ENCODE results near the gene CEP89. TPM values are rescaled to one million over a fixed set of nuclear protein-coding genes. Genes with fewer than 3 reads are reported as not detected.

The CEP89 gene
- total and polyA plus RNA-seq, 7 donors, result 3.7 to 17.5 (median 11.1) TPM

- intact Hi-C loops (cut with DNase I), result no loop called here
- H3K36me3 ChIP-seq, result no peaks in the 10 kb centered on the region
- no peak overlapping the region for H3K27ac ChIP-seq
- 89 to 92% methylated on average over 19 of the region's 19 CpGs for WGBS, 2 donors
- no peak for DNase-seq
- no peaks in the 10 kb centered on the region for H3K27me3 ChIP-seq
- no peak for TF ChIP-seq CTCF (IDR thresholded peaks at IDR 0.05)
- TF ChIP-seq EP300 (IDR thresholded peaks at IDR 0.05), result no peak
- no peak for TF ChIP-seq POLR2AphosphoS5 (IDR thresholded peaks at IDR 0.05)
- no peak for TF ChIP-seq POLR2A (IDR thresholded peaks at IDR 0.05)
- no peaks in the 10 kb centered on the region for H3K4me1 ChIP-seq
- H3K4me3 ChIP-seq, result no peak overlapping the region
- no peaks in the 10 kb centered on the region for H3K9me3 ChIP-seq
These were observed 109.6 kb downstream of the CEP89 start for GRCh38 chr19:32862173-32862572.

GRCh38 chr19:32861596-32861995 is 110.2 kb downstream of the CEP89 start:
- Histone ChIP-seq H3K27ac (no peak overlapping the region), H3K27me3 (no peaks in the 10 kb centered on the region), H3K4me3 (no peak overlapping the region), H3K4me1 (no peaks in the 10 kb centered on the region), H3K36me3 (no peaks in the 10 kb centered on the region), H3K9me3 (no peaks in the 10 kb centered on the region)
- intact Hi-C loops (cut with DNase I), result no loop called here
- 98 to 99% methylated on average over 3 of the region's 3 CpGs for WGBS, 2 donors
- TF ChIP-seq POLR2A (IDR thresholded peaks at IDR 0.05) (no peak), POLR2AphosphoS5 (IDR thresholded peaks at IDR 0.05) (no peak), EP300 (IDR thresholded peaks at IDR 0.05) (no peak), CTCF (IDR thresholded peaks at IDR 0.05) (no peak)
- no peak for DNase-seq

- Histone ChIP-seq H3K27ac (no peak overlapping the region), H3K4me1 (no peaks in the 10 kb centered on the region), H3K27me3 (no peaks in the 10 kb centered on the region), H3K36me3 (no peaks in the 10 kb centered on the region), H3K4me3 (no peak overlapping the region), H3K9me3 (no peaks in the 10 kb centered on the region)
- no peak for TF ChIP-seq CTCF (IDR thresholded peaks at IDR 0.05)
- no peak for TF ChIP-seq POLR2A (IDR thresholded peaks at IDR 0.05)
- TF ChIP-seq POLR2AphosphoS5 (IDR thresholded peaks at IDR 0.05), result no peak
- no peak for TF ChIP-seq EP300 (IDR thresholded peaks at IDR 0.05)
- no peak for DNase-seq
- WGBS, 2 donors, result 94 to 96% methylated on average over 19 of the region's 19 CpGs
- intact Hi-C loops (cut with DNase I), result no loop called here
These were observed 112.2 kb downstream of the CEP89 start for GRCh38 chr19:32859591-32859990.

- no peaks in the 10 kb centered on the region for H3K9me3 ChIP-seq
- 93 to 94% methylated on average over 10 of the region's 10 CpGs for WGBS, 2 donors
- no peaks in the 10 kb centered on the region for H3K4me1 ChIP-seq
- H3K4me3 ChIP-seq, result no peak overlapping the region
- H3K27me3 ChIP-seq, result no peaks in the 10 kb centered on the region
- TF ChIP-seq POLR2A (IDR thresholded peaks at IDR 0.05), result no peak
- TF ChIP-seq POLR2AphosphoS5 (IDR thresholded peaks at IDR 0.05), result no peak
- TF ChIP-seq EP300 (IDR thresholded peaks at IDR 0.05), result no peak
- no peak for TF ChIP-seq CTCF (IDR thresholded peaks at IDR 0.05)
- no peak overlapping the region for H3K27ac ChIP-seq
- no peak for DNase-seq
- intact Hi-C loops (cut with DNase I), result no loop called here
- H3K36me3 ChIP-seq, result no peaks in the 10 kb centered on the region
These were observed 113.2 kb downstream of the CEP89 start for GRCh38 chr19:32858559-32858958.

- Histone ChIP-seq H3K4me3 (no peak overlapping the region), H3K4me1 (no peaks in the 10 kb centered on the region), H3K36me3 (no peaks in the 10 kb centered on the region), H3K27ac (no peak overlapping the region), H3K9me3 (no peaks in the 10 kb centered on the region), H3K27me3 (no peaks in the 10 kb centered on the region)
- no peak for TF ChIP-seq CTCF (IDR thresholded peaks at IDR 0.05)
- TF ChIP-seq EP300 (IDR thresholded peaks at IDR 0.05), result no peak
- TF ChIP-seq POLR2AphosphoS5 (IDR thresholded peaks at IDR 0.05), result no peak
- TF ChIP-seq POLR2A (IDR thresholded peaks at IDR 0.05), result no peak
- 87 to 89% methylated on average over 13 of the region's 13 CpGs for WGBS, 2 donors
- no peak for DNase-seq
- intact Hi-C loops (cut with DNase I), result no loop called here
These were observed 113.6 kb downstream of the CEP89 start for GRCh38 chr19:32858155-32858554.
